HepG2 (cell line): ENCODE data around the gene HSDL2. TPM values are rescaled to one million over a fixed set of nuclear protein-coding genes. Genes with fewer than 3 reads are reported as not detected.
"Not testable (repeated sequence)": the region's sequence is repeated elsewhere in the genome, so short reads cannot be mapped to it uniquely, and the experiment has no call there.

Experiments used
- ARNTL ChIP-seq: sonication (generic); formaldehyde crosslinking; IDR thresholded peaks from 2 replicates; pipeline ENCODE4 v1.4.0; 2020; ENCODE audit warnings: mild to moderate bottlenecking, missing genetic modification reagents
- ELF3 ChIP-seq: IDR thresholded peaks from 2 replicates; pipeline ENCODE4 v1.6.1; 2016; ENCODE audit warnings: missing genetic modification reagents, missing compliant biosample characterization
- ETV5 ChIP-seq: IDR thresholded peaks from 2 replicates; pipeline ENCODE4 v1.6.1; 2018; ENCODE audit warnings: missing biosample characterization, missing genetic modification reagents, inconsistent platforms, borderline replicate concordance
- ISL2 ChIP-seq: sonication (generic); formaldehyde crosslinking; IDR thresholded peaks from 2 replicates; pipeline ENCODE4 v1.5.0; 2020; ENCODE audit warnings: missing genetic modification reagents
- LCORL ChIP-seq, 2 experiments: fragments of 450-650 bp in 1 of 2; sonication (generic) in 1 of 2; formaldehyde crosslinking in 1 of 2; IDR thresholded peaks; 2 replicates each; pipeline versions ENCODE4 v1.5.0 to v1.6.1; 2017 to 2020; ENCODE audit warnings: antibody characterized with exemption in 1 of 2, missing genetic modification reagents in 1 of 2
- MEIS2 ChIP-seq: sonication (generic); formaldehyde crosslinking; IDR thresholded peaks from 2 replicates; pipeline ENCODE4 v1.9.0; 2021; ENCODE audit warnings: mild to moderate bottlenecking, missing genetic modification reagents
- NR2C2 ChIP-seq: sonication (generic); formaldehyde crosslinking; IDR thresholded peaks from 2 replicates; pipeline ENCODE4 v1.4.0; 2020; ENCODE audit warnings: missing genetic modification reagents, mild to moderate bottlenecking, moderate library complexity, borderline replicate concordance
- SALL1 ChIP-seq: sonication (generic); formaldehyde crosslinking; IDR thresholded peaks from 2 replicates; pipeline ENCODE4 v1.8.0; 2022; ENCODE audit warnings: mild to moderate bottlenecking, missing genetic modification reagents
- SMAD3 ChIP-seq: sonication (generic); formaldehyde crosslinking; IDR thresholded peaks from 2 replicates; pipeline ENCODE4 v1.4.0; 2020; ENCODE audit warnings: missing genetic modification reagents
- SOX5 ChIP-seq: IDR thresholded peaks from 2 replicates; pipeline ENCODE4 v1.6.1; 2016; ENCODE audit warnings: borderline replicate concordance
- SOX6 ChIP-seq, 2 experiments: fragments of 450-650 bp in 1 of 2; sonication (generic) in 1 of 2; formaldehyde crosslinking in 1 of 2; IDR thresholded peaks; 2 replicates each; pipeline versions ENCODE4 v1.4.0 to v1.6.1; 2017 to 2020; ENCODE audit warnings: antibody characterized with exemption in 1 of 2, mild to moderate bottlenecking in 1 of 2, missing genetic modification reagents in 1 of 2
- ZBTB20 ChIP-seq: sonication (generic); formaldehyde crosslinking; IDR thresholded peaks from 2 replicates; pipeline ENCODE4 v1.8.1; 2023; ENCODE audit warnings: missing genetic modification reagents, low read depth, mild to moderate bottlenecking, borderline replicate concordance
- ZMYM4 ChIP-seq: sonication (generic); formaldehyde crosslinking; IDR thresholded peaks from 2 replicates; pipeline ENCODE4 v1.8.1; 2023; ENCODE audit warnings: mild to moderate bottlenecking, missing genetic modification reagents
- ZNF761 ChIP-seq: sonication (generic); formaldehyde crosslinking; conservative IDR thresholded peaks from 2 replicates; pipeline ENCODE4 v1.4.0; 2020; ENCODE audit warnings: mild to moderate bottlenecking, missing genetic modification reagents
- polyA plus RNA-seq, 8 experiments: library from polyadenylated mRNA; depleted of rRNA in 3 of 8; stranded (reverse) in 7 of 8; unstranded in 1 of 8; fragments of >200 nt; fragmentation: Illumina TruSeq in 4 of 8; extraction: Trizol in 4 of 8; gene quantifications; 2 replicates each; pipeline versions ENCODE4 v1.2.1 to v1.2.3, GENCODE V29; 2011 to 2016; ENCODE audit warnings: low read depth in 4 of 8, missing spikeins in 1 of 8, mixed read lengths in 1 of 8; ENCODE audit not compliant: insufficient read depth in 1 of 8
- total RNA-seq, 5 experiments: library from RNA; depleted of rRNA; stranded (reverse); fragments of >200 nt; fragmentation: Illumina TruSeq; extraction: Trizol; gene quantifications; 2 replicates each; pipeline ENCODE4 v1.2.3, GENCODE V29; 2016; ENCODE audit warnings: low read depth in 1 of 5
- TF ChIP-seq, protein P1 (sequence below): sonication (generic); formaldehyde crosslinking; IDR thresholded peaks from 2 replicates; pipeline ENCODE4 v1.4.0; 2020; ENCODE audit warnings: missing genetic modification reagents, low read depth, mild to moderate bottlenecking, borderline replicate concordance
- TF ChIP-seq, protein P2 (sequence below): sonication (generic); formaldehyde crosslinking; conservative IDR thresholded peaks from 2 replicates; pipeline ENCODE4 v1.4.0; 2020; ENCODE audit warnings: mild to moderate bottlenecking, missing genetic modification reagents, moderate library complexity
- TF ChIP-seq, protein P3 (sequence below), 2 experiments: fragments of 450-650 bp in 1 of 2; sonication (generic) in 1 of 2; formaldehyde crosslinking; IDR thresholded peaks; 2 replicates each; pipeline versions ENCODE4 v1.5.0 to v1.8.0; 2020 to 2022; ENCODE audit warnings: mild to moderate bottlenecking in 1 of 2, missing genetic modification reagents in 1 of 2
- TF ChIP-seq, protein P4 (sequence below), 2 experiments: sonication (generic) in 1 of 2; formaldehyde crosslinking in 1 of 2; IDR thresholded peaks; 2 replicates each; pipeline versions ENCODE4 v1.4.0 to v1.6.1; 2018 to 2020; ENCODE audit warnings: missing genetic modification reagents in 2 of 2, borderline replicate concordance in 1 of 2, low read depth in 1 of 2, mild to moderate bottlenecking in 1 of 2, missing biosample characterization in 1 of 2

Gene HSDL2
- total and polyA plus RNA-seq, 2 of the 13 experiments (the other 11 are each of a cell fraction or from before 2014, with no cell fraction given): 55.3 to 80.2 TPM

DNA sequence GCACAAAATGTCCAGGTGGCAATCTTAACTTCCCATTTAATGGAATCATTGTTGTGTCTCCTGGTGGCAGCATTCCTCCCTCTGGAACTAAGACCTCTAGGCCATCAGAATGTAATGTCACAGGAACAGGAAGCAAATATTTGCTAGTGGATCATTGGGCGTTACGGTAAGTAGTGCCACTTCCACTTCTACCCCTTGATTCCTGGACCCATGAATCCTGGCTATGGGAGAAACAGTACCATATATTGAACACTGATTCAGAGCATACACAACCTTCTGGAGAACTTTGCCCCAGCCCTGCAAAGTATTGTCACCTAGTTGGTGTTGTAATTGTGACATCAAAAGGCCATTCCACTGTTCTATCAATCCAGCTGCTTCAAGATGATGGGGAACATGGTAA is 5.7 kb upstream of the HSDL2 start (continued):
- 0 out of 2 replicates have a peak, but pooled peaks have one; percentile 59 for TF ChIP-seq ZNF761 (CRISPR knock-in tag)
- peak; percentile 87 for TF ChIP-seq ELF3 (CRISPR knock-in tag)
- TF ChIP-seq ZBTB20 (CRISPR knock-in tag): 0 out of 2 replicates have a peak, but pooled peaks have one; percentile 24
- TF ChIP-seq, protein P1, sequence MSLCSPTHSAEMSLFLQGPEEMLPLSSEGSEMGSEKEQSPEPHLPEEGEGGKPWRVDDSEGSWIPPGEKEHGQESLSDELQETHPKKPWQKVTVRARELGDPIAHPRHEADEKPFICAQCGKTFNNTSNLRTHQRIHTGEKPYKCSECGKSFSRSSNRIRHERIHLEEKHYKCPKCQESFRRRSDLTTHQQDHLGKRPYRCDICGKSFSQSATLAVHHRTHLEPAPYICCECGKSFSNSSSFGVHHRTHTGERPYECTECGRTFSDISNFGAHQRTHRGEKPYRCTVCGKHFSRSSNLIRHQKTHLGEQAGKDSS (CRISPR knock-in tag): 0 out of 2 replicates have a peak, but pooled peaks have one; percentile 76
- not testable (repeated sequence) for TF ChIP-seq SOX6, LCORL (IDR thresholded peaks at IDR 0.05)
- TF ChIP-seq SOX6 (CRISPR knock-in tag; IDR thresholded peaks at IDR 0.05): peak; percentile 89
- 0 out of 2 replicates have a peak, but pooled peaks have one; percentile 43 for TF ChIP-seq ARNTL
- peak; percentile 82 for TF ChIP-seq ISL2 (CRISPR knock-in tag)
- 0 out of 2 replicates have a peak, but pooled peaks have one; percentile 54 for TF ChIP-seq MEIS2 (CRISPR knock-in tag)
- peak; percentile 51; the same call in 1 of the 2 replicates for TF ChIP-seq NR2C2 (CRISPR knock-in tag)
- TF ChIP-seq, protein P2, sequence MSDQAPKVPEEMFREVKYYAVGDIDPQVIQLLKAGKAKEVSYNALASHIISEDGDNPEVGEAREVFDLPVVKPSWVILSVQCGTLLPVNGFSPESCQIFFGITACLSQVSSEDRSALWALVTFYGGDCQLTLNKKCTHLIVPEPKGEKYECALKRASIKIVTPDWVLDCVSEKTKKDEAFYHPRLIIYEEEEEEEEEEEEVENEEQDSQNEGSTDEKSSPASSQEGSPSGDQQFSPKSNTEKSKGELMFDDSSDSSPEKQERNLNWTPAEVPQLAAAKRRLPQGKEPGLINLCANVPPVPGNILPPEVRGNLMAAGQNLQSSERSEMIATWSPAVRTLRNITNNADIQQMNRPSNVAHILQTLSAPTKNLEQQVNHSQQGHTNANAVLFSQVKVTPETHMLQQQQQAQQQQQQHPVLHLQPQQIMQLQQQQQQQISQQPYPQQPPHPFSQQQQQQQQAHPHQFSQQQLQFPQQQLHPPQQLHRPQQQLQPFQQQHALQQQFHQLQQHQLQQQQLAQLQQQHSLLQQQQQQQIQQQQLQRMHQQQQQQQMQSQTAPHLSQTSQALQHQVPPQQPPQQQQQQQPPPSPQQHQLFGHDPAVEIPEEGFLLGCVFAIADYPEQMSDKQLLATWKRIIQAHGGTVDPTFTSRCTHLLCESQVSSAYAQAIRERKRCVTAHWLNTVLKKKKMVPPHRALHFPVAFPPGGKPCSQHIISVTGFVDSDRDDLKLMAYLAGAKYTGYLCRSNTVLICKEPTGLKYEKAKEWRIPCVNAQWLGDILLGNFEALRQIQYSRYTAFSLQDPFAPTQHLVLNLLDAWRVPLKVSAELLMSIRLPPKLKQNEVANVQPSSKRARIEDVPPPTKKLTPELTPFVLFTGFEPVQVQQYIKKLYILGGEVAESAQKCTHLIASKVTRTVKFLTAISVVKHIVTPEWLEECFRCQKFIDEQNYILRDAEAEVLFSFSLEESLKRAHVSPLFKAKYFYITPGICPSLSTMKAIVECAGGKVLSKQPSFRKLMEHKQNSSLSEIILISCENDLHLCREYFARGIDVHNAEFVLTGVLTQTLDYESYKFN: peak; percentile 93
- TF ChIP-seq ZMYM4 (CRISPR knock-in tag): peak; percentile 85
- TF ChIP-seq LCORL (CRISPR knock-in tag; IDR thresholded peaks at IDR 0.05): 0 out of 2 replicates have a peak, but pooled peaks have one; percentile 21
- TF ChIP-seq SMAD3 (CRISPR knock-in tag): peak; percentile 55; the same call in 1 of the 2 replicates
- peak; percentile 96 for TF ChIP-seq ETV5 (CRISPR knock-in tag)
- peak; percentile 85 for TF ChIP-seq SOX5
- TF ChIP-seq SALL1: peak; percentile 50; the same call in 1 of the 2 replicates
- TF ChIP-seq, protein P3, sequence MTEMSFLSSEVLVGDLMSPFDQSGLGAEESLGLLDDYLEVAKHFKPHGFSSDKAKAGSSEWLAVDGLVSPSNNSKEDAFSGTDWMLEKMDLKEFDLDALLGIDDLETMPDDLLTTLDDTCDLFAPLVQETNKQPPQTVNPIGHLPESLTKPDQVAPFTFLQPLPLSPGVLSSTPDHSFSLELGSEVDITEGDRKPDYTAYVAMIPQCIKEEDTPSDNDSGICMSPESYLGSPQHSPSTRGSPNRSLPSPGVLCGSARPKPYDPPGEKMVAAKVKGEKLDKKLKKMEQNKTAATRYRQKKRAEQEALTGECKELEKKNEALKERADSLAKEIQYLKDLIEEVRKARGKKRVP (CRISPR knock-in tag; IDR thresholded peaks at IDR 0.05): 0 out of 4 replicates have a peak, but pooled peaks of 1 of the 2 experiments have one; percentile 30
- TF ChIP-seq, protein P4, sequence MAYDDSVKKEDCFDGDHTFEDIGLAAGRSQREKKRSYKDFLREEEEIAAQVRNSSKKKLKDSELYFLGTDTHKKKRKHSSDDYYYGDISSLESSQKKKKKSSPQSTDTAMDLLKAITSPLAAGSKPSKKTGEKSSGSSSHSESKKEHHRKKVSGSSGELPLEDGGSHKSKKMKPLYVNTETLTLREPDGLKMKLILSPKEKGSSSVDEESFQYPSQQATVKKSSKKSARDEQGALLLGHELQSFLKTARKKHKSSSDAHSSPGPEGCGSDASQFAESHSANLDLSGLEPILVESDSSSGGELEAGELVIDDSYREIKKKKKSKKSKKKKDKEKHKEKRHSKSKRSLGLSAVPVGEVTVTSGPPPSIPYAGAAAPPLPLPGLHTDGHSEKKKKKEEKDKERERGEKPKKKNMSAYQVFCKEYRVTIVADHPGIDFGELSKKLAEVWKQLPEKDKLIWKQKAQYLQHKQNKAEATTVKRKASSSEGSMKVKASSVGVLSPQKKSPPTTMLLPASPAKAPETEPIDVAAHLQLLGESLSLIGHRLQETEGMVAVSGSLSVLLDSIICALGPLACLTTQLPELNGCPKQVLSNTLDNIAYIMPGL (CRISPR knock-in tag; IDR thresholded peaks at IDR 0.05; ENCODE audit: borderline replicate concordance in 1 of 2, low read depth in 1 of 2): peak; percentile 27 to 64; a peak in 1 of 4 replicates
